Measurements from ENCODE around the gene ADAMTSL1. TPM values are rescaled to one million over a fixed set of nuclear protein-coding genes. Genes with fewer than 3 reads are reported as not detected.

ADAMTSL1 gene
- total and polyA plus RNA-seq, 2 of the 8 experiments (the other 6 are each of a cell fraction or from before 2014, with no cell fraction given): 0.84 to 1.1 TPM

DNA sequence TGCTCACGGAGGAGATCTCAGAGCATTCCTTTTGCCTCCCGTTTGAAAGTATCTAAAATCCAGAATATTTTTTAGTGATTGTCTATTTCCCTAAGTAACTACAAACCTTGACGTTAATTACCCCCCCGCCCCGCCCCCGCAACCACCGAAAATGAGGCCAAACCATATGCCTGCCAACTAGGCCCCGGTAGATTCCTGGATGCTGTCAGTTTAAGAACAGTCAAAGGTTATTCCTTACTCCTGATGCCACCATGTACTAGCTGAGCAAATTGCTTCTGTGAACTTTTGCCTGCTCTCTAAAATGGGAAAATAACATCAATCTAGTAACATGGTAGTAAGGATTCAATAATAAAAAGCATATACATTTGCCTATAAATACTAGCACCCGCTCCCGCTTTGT lies 314.3 kb downstream of the ADAMTSL1 start:
- no peaks in the 10 kb centered on the region for H3K9me3 ChIP-seq (ENCODE audit: insufficient read depth in 2 of 2, low read depth in 1 of 2, low read length in 1 of 2)
- no peak for DNase-seq (ENCODE audit: low read depth in 1 of 2, low spot score in 2 of 2)
- H3K27ac ChIP-seq (ENCODE audit: low read depth, low read length): no peak overlapping the region
- H2BK12ac ChIP-seq (ENCODE audit: low read depth, low read length): no peak overlapping the region
- H3K79me2 ChIP-seq (ENCODE audit: control insufficient read depth in 1 of 2, insufficient read depth in 2 of 2, low read length in 2 of 2): no peaks in the 10 kb centered on the region
- 92% methylated on average over 8 of the region's 10 CpGs; no CpG with 5 or more reads in 1 of the 2 experiments for WGBS, 2 experiments (ENCODE audit: extremely low coverage in 1 of 2, insufficient coverage in 1 of 2, insufficient read length in 1 of 2, insufficient replicate concordance in 2 of 2, low coverage in 1 of 2, low lambda C conversion rate in 2 of 2, missing lambda C conversion rate in 1 of 2)
- H3K18ac ChIP-seq (ENCODE audit: extremely low read depth, low read length): no peak overlapping the region
- no peak overlapping the region for H2BK20ac ChIP-seq (ENCODE audit: low read length)
- no peak overlapping the region for H3K4me2 ChIP-seq (ENCODE audit: insufficient read depth in 1 of 2, low read depth in 2 of 2, low read length in 2 of 2)
- H3K79me1 ChIP-seq (ENCODE audit: low read depth, low read length): no peaks in the 10 kb centered on the region
- ChIA-PET CTCF (ENCODE audit: partially characterized antibody) (interaction anchor here (0.6 kb wide), 1 partner anchor 529 kb away, joined by 4 read pairs; no protein-coding TSS in a partner anchor), POLR2A (ENCODE audit: partially characterized antibody) (no interaction called here)
- no peak overlapping the region for H3K4ac ChIP-seq (replicated peaks; ENCODE audit: insufficient read length, low read depth, low read length)
- H3K56ac ChIP-seq (replicated peaks; ENCODE audit: insufficient read length, low read depth, low read length): no peak overlapping the region
- H2AK5ac ChIP-seq (ENCODE audit: low read depth, low read length): no peak overlapping the region
- no peak overlapping the region for H3K9ac ChIP-seq (replicated peaks in 1 of 4; ENCODE audit: extremely low read depth in 1 of 4, low read depth in 3 of 4, low read length in 3 of 4)
- H3K4me3 ChIP-seq (ENCODE audit: extremely low read depth in 1 of 4, insufficient read depth in 2 of 4, low read depth in 3 of 4, low read length in 4 of 4): no peak overlapping the region
- H3K4me1 ChIP-seq (replicated peaks in 1 of 4; ENCODE audit: control insufficient read depth in 3 of 4, insufficient read depth in 4 of 4, low read length in 3 of 4): no peaks in the 10 kb centered on the region
- no peak overlapping the region for H4K91ac ChIP-seq (replicated peaks; ENCODE audit: insufficient read length, low read length)
- no peaks in the 10 kb centered on the region for H4K20me1 ChIP-seq (replicated peaks in 1 of 2; ENCODE audit: control insufficient read depth in 1 of 2, insufficient read depth in 2 of 2, low read length in 2 of 2)
- no peaks in the 10 kb centered on the region for H3K23me2 ChIP-seq (ENCODE audit: low read depth, low read length)
- no peak overlapping the region for H2BK120ac ChIP-seq (replicated peaks; ENCODE audit: low read depth, low read length)
- H2BK5ac ChIP-seq (ENCODE audit: low read depth, low read length): no peak overlapping the region
- no peak overlapping the region for H3K14ac ChIP-seq (ENCODE audit: insufficient read length)
- no peak overlapping the region for H3K23ac ChIP-seq (ENCODE audit: insufficient read length)
- FAIRE-seq: no peak
- no peak overlapping the region for H2AFZ ChIP-seq (ENCODE audit: low read length)
- H3K36me3 ChIP-seq (ENCODE audit: control insufficient read depth in 2 of 4, insufficient read depth in 4 of 4, low read length in 3 of 4): no peaks in the 10 kb centered on the region
- H4K8ac ChIP-seq (ENCODE audit: extremely low read depth, insufficient read depth, low read length): no peak overlapping the region
- H3K27me3 ChIP-seq (replicated peaks in 1 of 4; ENCODE audit: control insufficient read depth in 3 of 4, extremely low read depth in 1 of 4, insufficient read depth in 3 of 4, low read length in 3 of 4): no peaks in the 10 kb centered on the region
- H2BK15ac ChIP-seq (ENCODE audit: low read length): no peak overlapping the region
- no peak overlapping the region for H4K5ac ChIP-seq (ENCODE audit: insufficient read length, low read depth, low read length)
- TF ChIP-seq ASH2L (IDR thresholded peaks at IDR 0.05; ENCODE audit: low read length) (no peak), CBX5 (IDR thresholded peaks at IDR 0.05; ENCODE audit: low read depth, low read length) (no peak), BACH1 (IDR thresholded peaks at IDR 0.05; ENCODE audit: low read length) (no peak), TBP (IDR thresholded peaks at IDR 0.05; ENCODE audit: low read depth, low read length) (no peak), GTF2F1 (IDR thresholded peaks at IDR 0.05; ENCODE audit: borderline replicate concordance, low read depth, low read length) (no peak), POU5F1 (IDR thresholded peaks at IDR 0.05; ENCODE audit: low read depth, low read length) (no peak), RFX5 (IDR thresholded peaks at IDR 0.05; ENCODE audit: borderline replicate concordance, low read depth, low read length) (no peak), SP2 (IDR thresholded peaks at IDR 0.05; ENCODE audit: low read length) (no peak), SIRT6 (IDR thresholded peaks at IDR 0.05; ENCODE audit: low read length) (no peak), SUZ12 (IDR thresholded peaks at IDR 0.05; ENCODE audit: low read length) (no peak), SP1 (IDR thresholded peaks at IDR 0.05; ENCODE audit: low read depth, low read length) (no peak), TAF1 (IDR thresholded peaks at IDR 0.05; ENCODE audit: low read depth, low read length) (no peak)
- TF ChIP-seq, protein P1, sequence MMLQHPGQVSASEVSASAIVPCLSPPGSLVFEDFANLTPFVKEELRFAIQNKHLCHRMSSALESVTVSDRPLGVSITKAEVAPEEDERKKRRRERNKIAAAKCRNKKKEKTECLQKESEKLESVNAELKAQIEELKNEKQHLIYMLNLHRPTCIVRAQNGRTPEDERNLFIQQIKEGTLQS (IDR thresholded peaks at IDR 0.05; ENCODE audit: insufficient read depth, low read depth, low read length): no peak
- TF ChIP-seq, protein P2, sequence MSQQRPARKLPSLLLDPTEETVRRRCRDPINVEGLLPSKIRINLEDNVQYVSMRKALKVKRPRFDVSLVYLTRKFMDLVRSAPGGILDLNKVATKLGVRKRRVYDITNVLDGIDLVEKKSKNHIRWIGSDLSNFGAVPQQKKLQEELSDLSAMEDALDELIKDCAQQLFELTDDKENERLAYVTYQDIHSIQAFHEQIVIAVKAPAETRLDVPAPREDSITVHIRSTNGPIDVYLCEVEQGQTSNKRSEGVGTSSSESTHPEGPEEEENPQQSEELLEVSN (IDR thresholded peaks at IDR 0.05): no peak
- TF ChIP-seq, protein P3, sequence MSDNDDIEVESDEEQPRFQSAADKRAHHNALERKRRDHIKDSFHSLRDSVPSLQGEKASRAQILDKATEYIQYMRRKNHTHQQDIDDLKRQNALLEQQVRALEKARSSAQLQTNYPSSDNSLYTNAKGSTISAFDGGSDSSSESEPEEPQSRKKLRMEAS (IDR thresholded peaks at IDR 0.05): no peak

Data from H1 (cell line).